GM12872 (cell line): ENCODE data around the gene FASLG.

ENCODE experiments used
- TF ChIP-seq, protein P1 (sequence below): IDR thresholded peaks from 3 replicates; pipeline ENCODE4 v1.5.1; 2011; ENCODE audit warnings: low read depth, mild to moderate bottlenecking, low read length, moderate library complexity; ENCODE audit not compliant: insufficient read depth

FASLG gene

DNA sequence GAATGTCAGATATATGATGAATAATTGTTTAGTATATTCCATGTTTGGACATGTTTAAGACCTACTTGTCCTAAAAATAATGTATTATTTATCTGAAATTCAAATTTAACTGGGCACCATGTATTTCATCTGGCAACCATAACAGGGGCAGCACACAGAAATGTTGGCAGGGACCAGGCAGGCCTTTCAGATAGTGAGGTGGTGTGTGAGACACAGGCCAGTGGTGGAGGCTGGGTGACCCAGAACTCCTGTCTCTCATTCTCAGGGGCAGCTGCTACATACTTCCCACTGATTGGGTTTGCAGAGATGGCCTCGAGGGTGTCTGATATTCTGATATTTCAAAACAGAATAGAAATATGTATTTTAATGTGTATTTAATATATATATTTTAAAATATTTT is 1.3 kb upstream of the FASLG start:
- TF ChIP-seq, protein P1, sequence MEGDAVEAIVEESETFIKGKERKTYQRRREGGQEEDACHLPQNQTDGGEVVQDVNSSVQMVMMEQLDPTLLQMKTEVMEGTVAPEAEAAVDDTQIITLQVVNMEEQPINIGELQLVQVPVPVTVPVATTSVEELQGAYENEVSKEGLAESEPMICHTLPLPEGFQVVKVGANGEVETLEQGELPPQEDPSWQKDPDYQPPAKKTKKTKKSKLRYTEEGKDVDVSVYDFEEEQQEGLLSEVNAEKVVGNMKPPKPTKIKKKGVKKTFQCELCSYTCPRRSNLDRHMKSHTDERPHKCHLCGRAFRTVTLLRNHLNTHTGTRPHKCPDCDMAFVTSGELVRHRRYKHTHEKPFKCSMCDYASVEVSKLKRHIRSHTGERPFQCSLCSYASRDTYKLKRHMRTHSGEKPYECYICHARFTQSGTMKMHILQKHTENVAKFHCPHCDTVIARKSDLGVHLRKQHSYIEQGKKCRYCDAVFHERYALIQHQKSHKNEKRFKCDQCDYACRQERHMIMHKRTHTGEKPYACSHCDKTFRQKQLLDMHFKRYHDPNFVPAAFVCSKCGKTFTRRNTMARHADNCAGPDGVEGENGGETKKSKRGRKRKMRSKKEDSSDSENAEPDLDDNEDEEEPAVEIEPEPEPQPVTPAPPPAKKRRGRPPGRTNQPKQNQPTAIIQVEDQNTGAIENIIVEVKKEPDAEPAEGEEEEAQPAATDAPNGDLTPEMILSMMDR: no peak

DNA sequence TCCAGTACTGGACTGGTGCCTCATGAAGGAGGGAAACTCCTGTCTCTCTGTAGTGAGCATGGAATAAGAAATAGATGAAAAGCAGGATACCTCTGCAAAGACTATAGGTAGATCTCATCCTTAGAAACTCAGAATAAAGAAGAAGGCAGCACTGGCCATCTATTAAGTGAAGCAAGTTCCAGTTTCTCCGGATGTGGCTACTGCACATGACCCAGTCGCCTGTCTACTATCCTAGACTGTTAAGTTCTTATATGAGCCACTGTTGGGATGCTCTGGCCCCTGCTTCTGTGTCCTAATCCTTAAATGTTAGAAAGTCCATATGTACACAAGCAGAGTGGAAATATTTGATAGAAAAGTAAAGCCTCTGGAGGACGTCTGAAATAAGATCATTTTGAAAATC is 2.2 kb downstream of the FASLG start:
- TF ChIP-seq, protein P1: no peak

DNA sequence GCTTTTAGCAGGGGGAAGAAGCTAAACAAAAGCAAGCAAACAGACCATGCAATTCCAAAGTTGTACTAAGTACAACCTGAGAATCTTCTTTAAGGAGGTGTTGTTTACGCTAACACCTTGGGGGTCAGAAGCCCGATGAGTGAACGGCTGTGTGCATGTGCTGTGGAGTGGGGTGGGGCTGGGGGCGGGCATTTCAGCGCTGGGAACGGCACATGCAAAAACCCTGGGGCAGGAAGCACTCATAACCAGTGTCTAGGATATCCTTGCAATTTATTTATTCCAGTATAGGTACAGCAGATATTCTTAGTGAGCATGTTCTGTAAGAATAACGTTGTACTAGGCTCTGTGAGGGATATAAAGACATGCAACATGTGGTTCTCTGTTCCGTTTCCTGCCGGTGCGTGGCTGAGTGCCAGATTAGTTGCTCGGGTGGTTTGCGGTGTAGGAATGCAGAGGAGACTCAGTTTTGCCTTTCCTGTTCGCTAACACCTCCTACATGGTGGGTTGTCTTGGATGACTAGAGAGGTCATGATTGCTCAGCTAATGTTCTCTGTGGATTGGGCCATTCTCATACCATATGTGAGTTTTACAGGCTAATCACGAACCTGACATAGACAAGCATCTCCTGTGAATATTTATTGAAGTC is 3.7 kb downstream of the FASLG start:
- TF ChIP-seq, protein P1: no peak

DNA sequence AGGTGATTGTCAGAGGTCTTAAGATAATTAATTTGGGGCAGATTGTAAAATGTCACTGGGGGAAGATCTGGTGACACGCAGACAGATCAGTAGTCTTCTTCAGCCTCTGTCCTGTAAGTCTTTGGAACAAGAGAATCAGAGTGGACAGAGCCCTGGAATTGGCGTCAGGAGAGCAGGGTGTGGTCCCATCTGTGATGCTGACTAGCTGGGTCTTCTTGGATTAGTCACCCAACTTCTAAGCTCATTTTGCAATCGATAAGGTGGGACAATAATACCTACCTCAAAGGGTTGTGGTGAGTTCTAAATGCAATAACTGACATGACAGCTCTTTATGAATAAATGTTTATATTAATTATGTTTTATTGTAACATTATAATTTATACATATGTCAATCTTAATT is 4.8 kb downstream of the FASLG start:
- TF ChIP-seq, protein P1: no peak

DNA sequence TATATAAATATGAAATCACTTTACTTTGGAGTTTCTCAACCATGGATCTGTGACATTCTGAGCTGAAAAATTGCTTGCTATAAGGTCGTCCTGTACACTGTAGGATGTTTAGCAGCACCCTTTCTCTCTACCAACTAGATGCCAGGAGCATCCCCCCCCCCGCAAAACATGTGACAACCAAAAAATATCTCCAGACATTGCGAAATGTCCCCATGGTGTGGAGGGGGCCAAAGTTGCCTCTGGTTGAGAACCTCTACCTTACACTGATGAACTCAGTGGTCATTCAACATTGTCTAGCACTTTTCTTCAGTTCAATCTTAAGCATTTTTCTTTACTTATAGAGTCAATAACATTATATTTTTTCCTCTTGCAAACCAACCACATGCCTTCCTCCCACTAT is 9.2 kb downstream of the FASLG start:
- TF ChIP-seq, protein P1: no peak

DNA sequence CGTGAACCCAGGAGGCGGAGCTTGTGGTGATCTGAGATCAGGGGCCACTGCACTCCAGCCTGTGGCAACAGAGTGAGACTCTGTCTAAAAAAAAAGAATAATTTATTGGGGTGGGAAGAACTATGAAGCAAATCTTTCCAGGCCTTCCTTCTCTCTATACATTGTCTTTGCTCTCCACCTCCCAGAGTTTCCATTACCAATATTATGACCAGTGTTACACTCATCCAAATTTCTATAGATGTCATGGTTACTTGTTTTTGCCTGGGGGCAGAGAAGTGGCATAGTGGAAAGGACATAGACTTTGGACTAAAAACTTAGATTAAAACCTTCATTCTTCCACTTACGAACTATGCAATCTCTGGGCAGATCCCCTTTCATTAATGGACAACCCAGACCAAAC is 10.1 kb downstream of the FASLG start:
- TF ChIP-seq, protein P1: no peak

DNA sequence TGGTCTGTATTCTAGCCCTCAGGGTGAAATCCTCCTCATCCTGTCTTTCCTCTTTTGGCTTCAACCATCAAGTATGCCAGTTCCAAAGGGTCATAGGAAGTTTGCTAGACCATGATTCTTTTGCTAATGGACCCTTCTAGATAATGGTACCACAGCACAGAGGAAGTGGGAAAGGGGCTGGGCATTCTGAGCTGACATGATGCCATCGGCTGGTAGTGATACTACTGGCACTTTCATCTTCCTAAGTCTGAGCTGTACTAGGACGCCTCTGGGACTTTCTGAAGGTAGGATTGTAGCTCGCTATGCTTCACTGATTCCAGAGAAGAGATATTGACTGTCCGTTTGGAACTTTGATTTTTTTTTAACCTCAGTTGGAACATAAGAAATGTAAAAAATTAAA is 11.4 kb downstream of the FASLG start:
- TF ChIP-seq, protein P1: no peak

DNA sequence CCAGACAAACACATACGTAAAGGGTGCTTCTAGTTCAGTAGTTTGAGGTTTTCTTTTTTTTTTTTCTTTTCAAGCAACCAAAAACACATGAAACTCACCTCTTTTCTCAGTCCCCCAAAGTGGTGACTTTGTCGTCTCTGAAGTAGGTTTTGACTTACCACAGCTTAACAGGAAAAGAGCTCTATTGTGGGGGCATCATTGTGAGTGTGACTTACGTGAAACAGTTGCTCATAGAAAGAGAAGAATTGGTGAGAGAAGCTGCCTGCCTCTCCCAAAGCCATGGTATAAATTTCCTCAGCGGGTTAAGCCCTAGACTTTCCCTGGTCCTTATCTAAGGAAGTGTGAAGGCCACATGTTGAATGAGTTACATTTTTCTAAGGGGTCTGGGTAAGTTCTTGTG is 11.9 kb downstream of the FASLG start:
- TF ChIP-seq, protein P1: no peak
